Panc1 (cell line): Measurements from ENCODE around the gene FIBCD1.

Experiments used
- CTCF ChIP-seq: fragments of 450-650 bp; IDR thresholded peaks from 2 replicates; pipeline ENCODE4 v1.5.1; 2017; ENCODE audit warnings: mild to moderate bottlenecking
- POLR2AphosphoS5 ChIP-seq: IDR thresholded peaks from 2 replicates; pipeline ENCODE4 v1.6.1; 2012; ENCODE audit warnings: mild to moderate bottlenecking, low read depth, low read length, moderate library complexity
- REST ChIP-seq, 2 experiments: IDR thresholded peaks; 2 replicates each; pipeline ENCODE4 v1.6.1; 2011 to 2012; ENCODE audit warnings: low read depth in 2 of 2, control low read depth in 1 of 2, low read length in 1 of 2, mild to moderate bottlenecking in 1 of 2, moderate library complexity in 1 of 2; ENCODE audit not compliant: insufficient read depth in 1 of 2
- SIN3A ChIP-seq: IDR thresholded peaks from 2 replicates; pipeline ENCODE4 v1.6.1; 2012; ENCODE audit warnings: low read depth, mild to moderate bottlenecking, low read length, moderate library complexity, borderline replicate concordance; ENCODE audit not compliant: insufficient read depth
- TCF7L2 ChIP-seq: IDR thresholded peaks from 2 replicates; pipeline ENCODE4 v1.6.1; 2011; ENCODE audit warnings: mild to moderate bottlenecking, low read depth, low read length, inconsistent platforms

- TF ChIP-seq CTCF (no peak), REST (IDR thresholded peaks at IDR 0.05; ENCODE audit: insufficient read depth in 1 of 2, low read depth in 2 of 2, low read length in 1 of 2) (no peak), POLR2AphosphoS5 (no peak), SIN3A (no peak), TCF7L2 (no peak)
Observed at GRCh38 chr9:130959809-130960334, 20.8 kb upstream of the FIBCD1 start.
